ENCODE results near the gene GALNT16. TPM values are rescaled to one million over a fixed set of nuclear protein-coding genes. Genes with fewer than 3 reads are reported as not detected.
A peak's percentile ranks its signal among the peaks of the same experiment; 100 is the strongest.
"Not testable (repeated sequence)": the region's sequence is repeated elsewhere in the genome, so short reads cannot be mapped to it uniquely, and the experiment has no call there.

The GALNT16 gene
- total RNA-seq, 2 experiments from 2014 or later = 0.09 TPM; not detected in 1

- H3K9me2 ChIP-seq (ENCODE audit: insufficient read depth, low read length) = no peaks in the 10 kb centered on the region
- peaks cover 99% of the 10 kb centered on the region for H3K36me3 ChIP-seq (ENCODE audit: insufficient read depth, low read length)
- H2AFZ ChIP-seq (ENCODE audit: low read length) = no peak overlapping the region
- no peak overlapping the region for H3K27ac ChIP-seq (ENCODE audit: low read depth, low read length, poor library complexity, severe bottlenecking)
- peaks cover 9% of the 10 kb centered on the region for H4K20me1 ChIP-seq (ENCODE audit: insufficient read depth, low read length)
- peaks cover 10% of the 10 kb centered on the region for H3K4me1 ChIP-seq (ENCODE audit: insufficient read depth, low read length, poor library complexity, severe bottlenecking)
- TF ChIP-seq EZH2phosphoT487 (IDR thresholded peaks at IDR 0.05; ENCODE audit: borderline replicate concordance, low read depth, low read length) = no peak
- TF ChIP-seq CTCF (conservative IDR thresholded peaks at IDR 0.05; ENCODE audit: low read length) = no peak
- no TSS peak for BruUV-seq (replicated peaks)
- peaks cover 17% of the 10 kb centered on the region; the same call in 1 of the 2 replicates for H3K9me3 ChIP-seq (ENCODE audit: low read length)
- DNase-seq (ENCODE audit: low spot score) = no peak
- CTCF ChIA-PET (ENCODE audit: unreplicated experiment) = interaction anchor here (0.5 kb wide), 1 partner anchor 1247 kb away, joined by 3 read pairs; no protein-coding TSS in a partner anchor
- intact Hi-C loops (cut with micrococcal nuclease; ENCODE audit: unreplicated experiment) = no loop called here
- no peak overlapping the region for H3K4me3 ChIP-seq (ENCODE audit: low read depth, low read length, poor library complexity, severe bottlenecking)
- POLR2A ChIA-PET = no interaction called here
- no peak overlapping the region for H3K4me2 ChIP-seq (ENCODE audit: low read length)
- peaks cover 100% of the 10 kb centered on the region for H3K79me2 ChIP-seq (ENCODE audit: insufficient read depth, low read depth, low read length)
Observed at GRCh38 chr14:69387311-69387710, 127.4 kb downstream of the GALNT16 start.

GRCh38 chr14:69391400-69391799 lies 131.4 kb downstream of the GALNT16 start:
- intact Hi-C loops (cut with micrococcal nuclease; ENCODE audit: unreplicated experiment); H2AFZ ChIP-seq (ENCODE audit: low read length); CTCF ChIA-PET (ENCODE audit: unreplicated experiment); H3K4me3 ChIP-seq (ENCODE audit: low read depth, low read length, poor library complexity, severe bottlenecking); DNase-seq (ENCODE audit: low spot score); BruUV-seq (replicated peaks); H3K9me2 ChIP-seq (ENCODE audit: insufficient read depth, low read length); H3K27ac ChIP-seq (ENCODE audit: low read depth, low read length, poor library complexity, severe bottlenecking); H3K4me2 ChIP-seq (ENCODE audit: low read length): not testable (repeated sequence)
- Histone ChIP-seq H3K4me1 (ENCODE audit: insufficient read depth, low read length, poor library complexity, severe bottlenecking) (peaks cover 51% of the 10 kb centered on the region), H4K20me1 (ENCODE audit: insufficient read depth, low read length) (peaks cover 24% of the 10 kb centered on the region), H3K9me3 (ENCODE audit: low read length) (peaks cover 17% of the 10 kb centered on the region; the same call in 1 of the 2 replicates), H3K36me3 (ENCODE audit: insufficient read depth, low read length) (peaks cover 99% of the 10 kb centered on the region), H3K79me2 (ENCODE audit: insufficient read depth, low read depth, low read length) (peaks cover 100% of the 10 kb centered on the region)
- POLR2A ChIA-PET = interaction anchor here (1.1 kb wide), 1 partner anchor 10 kb away, joined by 3 read pairs; no protein-coding TSS in a partner anchor

GRCh38 chr14:69392481-69392880 lies 132.5 kb downstream of the GALNT16 start:
- H3K4me1 ChIP-seq (ENCODE audit: insufficient read depth, low read length, poor library complexity, severe bottlenecking) = peaks cover 55% of the 10 kb centered on the region
- peak overlapping the region; percentile 8; the same call in 1 of the 2 replicates for H3K4me2 ChIP-seq (ENCODE audit: low read length)
- TF ChIP-seq EZH2phosphoT487 (IDR thresholded peaks at IDR 0.05; ENCODE audit: borderline replicate concordance, low read depth, low read length) = no peak
- TF ChIP-seq CTCF (conservative IDR thresholded peaks at IDR 0.05; ENCODE audit: low read length) = no peak
- H4K20me1 ChIP-seq (ENCODE audit: insufficient read depth, low read length) = peaks cover 33% of the 10 kb centered on the region
- peak overlapping the region; percentile 18 for H3K27ac ChIP-seq (ENCODE audit: low read depth, low read length, poor library complexity, severe bottlenecking)
- H3K9me2 ChIP-seq (ENCODE audit: insufficient read depth, low read length) = no peaks in the 10 kb centered on the region
- intact Hi-C loops (cut with micrococcal nuclease; ENCODE audit: unreplicated experiment) = no loop called here
- peaks cover 99% of the 10 kb centered on the region for H3K36me3 ChIP-seq (ENCODE audit: insufficient read depth, low read length)
- DNase-seq (ENCODE audit: low spot score) = no peak
- ChIA-PET POLR2A (interaction anchor here (0.7 to 1.0 kb wide), 2 partner anchors 9 to 54 kb away, joined by 4 to 5 read pairs; no protein-coding TSS in a partner anchor), CTCF (ENCODE audit: unreplicated experiment) (no interaction called here)
- H3K9me3 ChIP-seq (ENCODE audit: low read length) = peaks cover 17% of the 10 kb centered on the region; the same call in 1 of the 2 replicates
- no peak overlapping the region for H2AFZ ChIP-seq (ENCODE audit: low read length)
- H3K79me2 ChIP-seq (ENCODE audit: insufficient read depth, low read depth, low read length) = peaks cover 100% of the 10 kb centered on the region
- BruUV-seq (replicated peaks) = no TSS peak
- no peak overlapping the region for H3K4me3 ChIP-seq (ENCODE audit: low read depth, low read length, poor library complexity, severe bottlenecking)

Data from OCI-LY7 (cell line).